ENCODE data around the gene TBC1D22A.
A peak's percentile ranks its signal among the peaks of the same experiment; 100 is the strongest.
"Not testable (repeated sequence)": the region's sequence is repeated elsewhere in the genome, so short reads cannot be mapped to it uniquely, and the experiment has no call there.

The TBC1D22A gene

DNA sequence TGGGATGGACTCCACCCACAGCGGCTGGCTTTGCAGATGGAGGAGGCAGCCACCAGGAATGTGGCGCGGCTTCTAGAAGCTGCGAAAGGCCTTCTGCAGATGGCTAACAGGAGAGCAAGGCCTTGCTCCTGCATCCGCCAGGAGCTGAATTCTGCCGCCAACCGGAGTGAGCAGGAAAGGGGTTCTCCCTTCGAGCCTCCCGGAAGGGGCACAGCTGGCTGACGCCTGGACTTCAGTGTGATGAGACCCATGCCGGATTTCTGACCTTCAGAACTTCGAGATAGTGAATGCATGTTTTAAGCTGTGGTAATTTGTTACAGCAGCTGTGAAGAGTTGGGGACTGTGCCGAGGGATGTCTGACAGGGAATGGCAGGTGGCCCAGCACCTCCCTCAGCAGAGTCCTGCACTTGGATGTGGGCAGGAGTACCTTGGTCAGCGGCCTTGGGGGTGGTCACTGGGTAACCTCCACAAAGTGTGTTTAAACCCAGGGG lies 7.7 kb downstream of the TBC1D22A start:
- no peak for FAIRE-seq
- no peak for DNase-seq (ENCODE audit: insufficient read length, low spot score)

DNA sequence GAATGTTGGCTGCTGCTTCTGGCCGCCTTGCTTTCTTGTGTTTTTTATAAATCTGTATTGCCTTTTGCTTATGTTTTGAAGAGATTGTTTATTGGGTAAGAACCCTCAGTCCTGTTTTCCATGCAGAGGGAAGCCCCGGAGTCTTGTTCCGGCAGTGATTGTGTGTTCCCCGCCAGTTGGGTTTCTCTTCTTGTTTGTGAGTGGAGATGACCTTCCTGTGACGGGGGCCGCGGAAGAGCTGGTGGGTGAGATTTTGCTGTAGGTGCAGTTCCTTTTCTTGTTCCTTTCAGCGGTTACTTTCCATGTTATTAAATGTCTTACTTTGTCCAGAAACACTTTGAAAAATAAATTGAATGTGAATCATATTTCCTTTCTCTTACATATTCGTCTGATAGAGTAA lies 8.3 kb downstream of the TBC1D22A start:
- no peak for DNase-seq (ENCODE audit: insufficient read length, low spot score)
- FAIRE-seq = peak; percentile 91

DNA sequence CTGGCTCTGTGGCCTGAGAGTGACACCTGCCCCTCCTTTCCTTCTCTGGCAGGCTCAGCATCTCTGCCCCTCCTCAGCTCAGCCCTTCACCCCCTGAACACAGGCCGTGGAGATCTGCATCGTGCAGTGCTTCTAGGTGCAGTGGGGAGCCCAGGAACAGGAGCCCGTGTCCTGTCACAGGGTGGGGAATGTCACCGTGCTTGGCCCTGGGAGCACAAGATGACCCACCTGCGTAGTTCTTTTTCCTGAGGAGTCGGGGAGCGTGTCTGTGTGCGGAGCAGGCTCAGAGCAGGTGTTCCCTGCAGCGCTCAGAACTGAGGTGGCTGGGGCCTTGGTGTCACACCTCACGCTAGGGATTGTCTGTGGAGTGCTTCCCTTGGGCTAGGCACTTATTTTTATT lies 10.6 kb downstream of the TBC1D22A start:
- no peak for DNase-seq (ENCODE audit: insufficient read length, low spot score)
- no peak for FAIRE-seq

DNA sequence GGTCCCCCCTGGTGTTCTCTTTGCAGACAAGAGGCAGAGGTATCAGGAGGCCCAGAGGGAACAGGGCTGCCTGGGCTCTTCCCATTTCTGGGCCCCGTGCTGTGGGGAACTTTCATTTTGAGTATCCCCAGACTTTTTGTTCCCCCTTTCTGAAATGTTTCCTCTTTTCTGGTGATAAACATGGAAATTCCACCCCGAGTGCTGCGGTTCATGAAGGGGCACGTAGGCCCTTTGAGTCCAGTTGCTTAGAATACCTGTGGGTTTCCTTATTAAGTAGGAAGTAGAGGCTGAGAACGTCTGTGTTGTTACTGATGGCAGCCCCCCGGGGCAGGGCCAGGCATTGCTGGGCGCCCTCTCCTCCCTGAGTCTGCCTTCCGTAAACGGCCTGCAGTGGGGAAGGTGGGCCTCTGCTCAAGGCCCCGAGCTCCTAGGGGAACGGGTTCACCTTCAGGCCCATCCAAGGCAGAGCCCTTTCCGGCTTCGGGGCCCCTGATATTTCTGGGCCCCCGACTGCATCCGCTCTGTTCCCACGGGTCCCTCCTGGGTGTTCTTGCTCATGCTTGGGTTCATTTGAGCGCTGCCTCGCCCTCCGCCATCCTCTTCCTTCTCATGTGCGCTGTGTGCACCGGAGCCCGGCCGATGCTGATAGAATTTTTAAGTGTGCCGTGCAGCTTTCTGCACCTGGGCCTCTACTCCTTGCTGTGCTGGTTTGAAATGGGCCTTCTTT lies 12.0 kb downstream of the TBC1D22A start:
- DNase-seq (ENCODE audit: insufficient read length, low spot score) = no peak
- FAIRE-seq = peak; percentile 92

DNA sequence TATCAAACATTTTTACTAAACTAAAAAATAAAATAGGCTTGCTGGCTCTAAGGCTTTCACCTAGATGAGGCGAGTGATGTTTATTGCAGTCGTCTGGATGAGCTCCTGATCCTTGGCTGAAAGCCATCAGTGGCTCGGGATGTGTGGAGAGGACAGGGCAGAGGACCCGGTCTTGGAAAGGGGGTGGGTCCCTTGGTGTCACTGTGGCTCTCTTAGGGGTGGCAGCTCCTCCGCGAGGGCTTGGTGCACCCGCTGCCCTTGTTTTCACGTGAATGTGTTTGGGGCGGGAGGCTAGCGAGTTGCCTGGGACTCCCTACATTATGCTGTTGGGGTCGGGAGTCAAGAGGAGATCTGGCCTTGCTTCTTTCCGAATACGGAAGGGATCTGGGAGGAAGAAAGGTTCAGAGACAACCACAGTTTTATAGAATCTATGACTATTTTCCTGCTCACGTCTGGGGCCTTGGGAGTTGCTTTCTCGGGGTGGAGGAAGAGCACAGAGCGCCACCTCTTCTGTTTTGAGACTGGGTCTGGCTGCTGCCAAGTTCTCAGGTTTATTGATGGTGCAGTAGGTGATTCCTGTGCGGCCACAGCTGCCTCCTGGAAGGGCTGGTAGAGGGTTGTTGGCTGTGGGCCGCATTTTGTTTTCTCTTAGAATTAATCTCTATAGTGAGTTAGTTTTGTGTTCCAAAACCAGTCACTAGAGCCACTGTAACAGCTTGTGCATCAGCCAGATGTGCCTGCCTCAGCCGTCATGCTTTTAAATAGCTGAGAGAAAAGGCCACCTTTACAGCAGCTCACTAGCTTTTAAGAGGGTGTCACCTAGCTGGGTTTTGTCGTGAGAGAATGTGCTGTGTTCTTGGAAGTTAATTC lies 12.8 kb downstream of the TBC1D22A start:
- FAIRE-seq = no peak
- no peak for DNase-seq (ENCODE audit: insufficient read length, low spot score)

DNA sequence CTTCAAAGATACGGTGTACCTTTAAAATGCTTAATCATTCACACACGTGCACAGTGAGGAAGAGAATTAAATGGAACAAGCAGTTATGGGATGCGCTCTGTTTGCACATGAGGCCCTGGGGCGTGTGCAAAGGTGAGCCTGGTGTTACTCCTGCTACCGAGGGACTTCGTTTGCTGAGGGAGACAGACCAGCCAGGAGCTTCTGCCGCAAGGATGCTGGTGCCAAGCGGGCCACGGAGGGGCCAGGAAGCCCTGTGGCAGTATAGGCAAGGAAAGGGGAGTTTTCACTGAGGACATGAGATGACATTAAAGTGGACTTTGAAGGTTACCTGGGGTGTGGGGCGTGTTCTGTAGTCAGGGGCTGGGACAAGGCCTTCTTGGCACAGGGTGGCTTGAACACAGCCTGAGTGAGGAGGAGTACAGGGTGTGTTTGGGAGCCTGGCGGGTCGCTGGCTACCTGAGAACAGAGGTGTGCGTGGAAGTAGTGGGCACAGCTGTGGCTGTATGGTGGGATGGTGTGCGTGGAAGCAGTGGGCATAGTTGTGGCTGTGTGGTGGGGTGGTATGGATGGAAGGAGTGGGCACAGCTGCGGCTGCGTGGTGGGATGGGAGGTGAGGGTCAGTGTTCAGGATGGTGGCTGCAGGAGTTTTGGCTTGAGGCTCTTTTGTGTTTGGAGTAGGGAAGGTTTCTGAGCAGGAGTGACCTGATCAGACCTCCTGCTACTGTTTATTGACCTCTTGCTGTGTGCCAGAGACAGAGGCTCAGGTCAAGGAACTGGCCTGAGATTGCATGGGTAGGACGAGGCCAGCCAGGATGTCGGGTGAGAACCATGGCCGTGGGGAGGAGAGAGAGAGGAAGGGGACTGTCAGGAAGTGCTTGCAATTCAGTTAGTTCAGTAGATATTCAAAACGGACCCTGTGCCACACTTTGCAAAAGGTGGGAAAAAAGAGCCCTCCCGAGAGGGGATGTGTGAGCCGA lies 13.7 kb downstream of the TBC1D22A start:
- no peak for DNase-seq (ENCODE audit: insufficient read length, low spot score)
- peak; percentile 68 for FAIRE-seq

DNA sequence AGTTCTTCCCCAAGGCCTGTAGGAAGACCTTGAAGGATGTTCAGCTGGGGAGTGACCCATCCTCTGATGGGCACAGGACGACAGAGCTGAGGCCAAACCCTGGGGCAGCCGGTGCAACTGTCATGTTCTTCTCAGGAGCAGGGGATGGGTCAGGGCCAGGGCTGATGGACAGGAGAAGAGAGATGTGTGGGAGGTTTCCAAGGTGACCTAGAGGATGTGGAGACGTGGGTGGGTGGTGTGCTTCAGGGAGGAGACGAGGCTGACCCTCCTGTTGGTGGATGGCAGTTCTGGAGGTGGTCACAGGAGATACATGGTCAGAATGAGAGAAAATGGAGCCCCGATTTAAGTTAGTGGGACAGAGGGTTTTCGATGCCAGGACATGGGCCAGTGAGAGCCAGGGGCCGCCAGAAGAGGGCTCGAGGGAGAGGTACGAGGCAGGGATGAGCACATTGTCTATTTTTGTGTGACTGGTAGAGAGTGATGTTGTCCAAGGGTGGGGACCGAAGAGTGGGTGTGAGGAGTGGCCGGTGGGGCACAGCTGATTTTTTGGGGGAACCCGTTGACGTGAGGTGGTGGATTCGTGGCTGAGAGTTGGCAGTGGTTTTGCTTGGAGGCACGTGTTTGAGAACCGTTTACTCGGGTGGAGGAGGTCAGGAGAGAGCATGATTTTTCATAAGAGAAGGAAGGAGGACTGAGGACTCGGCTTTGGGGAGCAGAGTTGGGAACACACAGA lies 14.6 kb downstream of the TBC1D22A start:
- FAIRE-seq = no peak
- no peak for DNase-seq (ENCODE audit: insufficient read length, low spot score)

DNA sequence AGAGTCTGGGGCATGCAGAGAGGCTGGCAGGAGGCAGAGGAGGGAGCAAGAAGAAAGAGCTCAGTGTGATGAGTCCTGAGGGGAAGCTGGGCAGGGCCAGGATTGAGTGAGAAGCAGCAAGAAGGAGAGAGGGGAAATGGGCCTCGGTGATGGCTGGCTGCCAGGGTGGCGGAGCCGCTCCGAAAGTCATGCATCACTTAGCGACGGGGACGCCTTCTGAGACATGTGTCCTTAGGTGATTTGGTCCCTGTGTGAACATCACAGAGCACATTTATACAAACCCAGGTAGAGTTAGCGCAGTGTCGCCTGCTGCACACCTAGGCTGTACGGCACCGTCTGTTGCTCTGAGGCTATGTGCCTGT lies 15.1 kb downstream of the TBC1D22A start:
- no peak for DNase-seq (ENCODE audit: insufficient read length, low spot score)
- FAIRE-seq = peak; percentile 98

DNA sequence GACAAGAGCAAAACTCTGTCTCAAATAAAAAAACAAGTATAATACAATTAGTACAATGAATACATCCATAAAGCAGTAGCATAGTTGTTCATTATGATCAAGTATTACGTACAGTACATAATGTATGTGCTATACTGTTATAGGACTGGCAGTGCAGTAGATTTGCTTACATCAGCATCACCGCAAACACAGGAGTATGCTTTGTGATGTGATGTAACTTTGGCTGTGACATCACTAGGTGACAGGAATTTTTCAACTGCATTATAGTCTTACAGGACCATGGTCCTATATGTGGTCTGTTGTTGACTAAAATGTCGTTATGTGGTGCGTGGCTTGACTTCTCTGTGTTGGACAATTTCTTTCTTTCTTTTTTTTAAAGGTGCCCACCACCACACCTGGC lies 16.6 kb downstream of the TBC1D22A start:
- DNase-seq (ENCODE audit: insufficient read length, low spot score) (no peak), FAIRE-seq (no peak)

DNA sequence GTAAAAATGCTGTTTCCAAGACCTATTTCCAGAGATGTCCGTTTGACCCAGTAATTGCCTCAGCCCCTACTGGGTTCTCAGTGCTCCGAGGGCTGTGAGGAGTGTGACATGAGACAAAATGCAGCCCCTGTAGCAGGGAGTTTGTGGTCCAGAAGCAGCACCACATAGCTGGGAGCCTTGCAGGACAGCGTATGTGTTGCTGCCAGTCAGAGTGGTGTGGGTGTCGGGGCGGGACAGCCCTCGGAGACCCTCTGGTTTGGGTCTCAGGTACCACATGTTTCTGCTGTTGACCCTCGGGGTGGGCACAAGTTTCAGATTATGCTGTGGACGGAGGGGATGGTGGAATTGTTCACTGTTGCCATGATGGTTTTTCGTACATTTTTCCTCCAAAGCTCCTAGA lies 17.2 kb downstream of the TBC1D22A start:
- FAIRE-seq (no peak), DNase-seq (ENCODE audit: insufficient read length, low spot score) (no peak)

DNA sequence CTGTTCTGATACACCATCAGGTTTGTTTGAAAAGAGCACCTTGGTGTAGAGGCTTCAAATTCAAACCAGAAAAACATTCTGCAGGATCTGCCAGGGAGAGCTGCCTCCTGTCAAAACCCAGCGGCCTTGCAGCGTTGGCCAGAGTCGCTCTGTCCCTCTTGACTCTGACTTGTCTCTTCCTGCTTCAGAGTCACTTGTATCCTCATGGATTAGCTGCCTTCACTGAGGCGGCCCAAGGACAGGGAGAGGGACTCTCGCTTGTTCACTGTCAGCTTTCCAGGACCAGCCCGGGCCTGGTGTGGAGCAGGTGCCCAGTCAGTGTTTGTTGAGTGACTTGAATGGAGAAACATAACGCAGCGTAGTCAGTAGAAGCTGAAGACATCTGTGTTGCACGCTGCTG lies 18.0 kb downstream of the TBC1D22A start:
- DNase-seq (ENCODE audit: insufficient read length, low spot score) (no peak), FAIRE-seq (no peak)

DNA sequence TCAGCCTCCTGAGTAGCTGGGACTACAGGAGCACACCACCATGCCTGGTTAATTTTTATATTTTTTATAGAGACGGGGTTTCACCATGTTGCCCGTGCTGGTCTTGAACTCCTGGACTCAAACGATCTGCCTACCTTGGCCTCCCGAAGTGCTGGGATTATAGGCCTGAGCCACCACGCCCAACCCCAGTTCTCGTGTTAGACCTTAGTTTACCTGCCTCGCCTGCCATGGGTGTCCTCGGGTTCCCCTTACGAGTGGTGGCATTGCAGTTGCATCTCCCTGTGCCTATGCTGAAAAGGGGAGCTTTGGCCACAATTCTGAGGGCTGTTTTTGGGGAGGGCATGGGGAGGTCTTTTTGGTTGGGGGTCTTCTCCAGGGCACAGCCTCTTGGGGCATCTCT lies 18.8 kb downstream of the TBC1D22A start:
- FAIRE-seq (no peak), DNase-seq (ENCODE audit: insufficient read length, low spot score) (no peak)

DNA sequence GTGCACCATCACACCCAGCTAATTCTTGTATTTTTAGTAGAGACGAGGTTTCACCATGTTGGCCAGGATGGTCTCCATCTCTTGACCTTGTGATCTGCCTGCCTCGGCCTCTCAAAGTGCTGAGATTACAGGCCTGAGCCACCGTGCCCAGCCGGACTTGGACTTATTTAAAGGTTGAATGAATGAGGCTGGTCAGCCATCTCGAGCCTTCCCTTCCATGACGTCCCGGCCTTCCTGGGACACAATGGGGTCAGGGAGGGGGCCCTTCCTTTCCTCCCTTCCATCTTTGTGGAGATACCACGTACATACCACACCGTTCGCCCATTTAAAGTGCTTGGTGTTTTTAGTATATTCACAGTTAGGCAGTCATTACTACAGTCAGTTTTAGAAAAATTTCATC lies 19.8 kb downstream of the TBC1D22A start:
- FAIRE-seq; DNase-seq (ENCODE audit: insufficient read length, low spot score): not testable (repeated sequence)

DNA sequence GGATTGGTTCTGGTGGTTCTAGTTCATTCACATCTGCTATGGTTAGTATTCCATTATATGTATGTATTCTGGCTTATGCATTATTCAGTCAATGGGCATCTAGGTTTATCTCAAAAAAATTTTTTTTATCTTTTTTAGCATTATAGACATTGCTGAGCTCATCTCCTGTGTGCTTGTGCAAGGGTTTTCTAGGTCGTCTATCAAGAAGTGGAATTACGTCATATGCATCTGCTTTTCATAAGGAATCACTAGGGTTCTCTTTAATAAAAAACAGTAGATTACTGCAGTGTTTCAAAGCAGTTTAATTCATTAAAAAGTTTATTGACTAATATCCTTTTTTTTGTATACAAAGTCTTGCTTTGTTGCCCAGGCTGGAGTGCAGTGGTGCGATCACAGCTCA lies 21.3 kb downstream of the TBC1D22A start:
- FAIRE-seq (no peak), DNase-seq (ENCODE audit: insufficient read length, low spot score) (no peak)

DNA sequence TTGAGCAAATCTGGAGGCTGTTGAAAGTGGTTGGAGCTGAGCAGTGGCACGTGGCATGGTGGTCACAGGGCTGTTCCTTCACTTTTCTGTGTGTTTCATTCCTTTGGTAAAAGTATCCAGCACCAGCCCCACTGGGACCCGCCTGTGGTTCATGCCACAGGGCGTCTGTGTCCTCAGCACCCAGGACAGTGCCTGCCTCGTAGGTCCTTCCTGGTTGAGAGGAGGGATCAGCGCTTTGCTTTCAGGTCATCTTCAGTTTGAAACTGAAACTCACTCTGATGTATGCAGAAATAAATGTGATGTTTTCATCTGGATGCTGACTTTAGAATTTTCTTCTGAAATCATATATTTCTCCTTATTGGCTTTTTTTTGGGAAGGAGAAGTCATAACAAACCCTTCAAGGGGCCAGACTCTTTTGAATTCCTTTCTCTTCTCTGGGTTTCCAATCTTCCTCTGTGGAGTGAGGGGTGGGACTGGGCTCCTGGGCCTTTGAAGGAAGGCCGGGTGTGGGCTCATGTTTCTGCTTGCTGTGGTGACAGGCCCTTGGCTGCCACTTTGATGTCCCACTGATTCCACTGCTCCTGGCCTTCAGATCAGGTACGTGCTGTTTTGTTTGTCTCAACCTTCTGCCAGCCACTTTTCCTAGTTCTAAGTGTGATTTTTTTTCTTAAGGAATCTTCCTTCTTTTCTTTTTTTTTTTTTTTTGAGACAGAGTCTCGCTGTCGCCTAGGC lies 26.2 kb downstream of the TBC1D22A start:
- DNase-seq (ENCODE audit: insufficient read length, low spot score) = peak; percentile 64
- peak; percentile 84 for FAIRE-seq

DNA sequence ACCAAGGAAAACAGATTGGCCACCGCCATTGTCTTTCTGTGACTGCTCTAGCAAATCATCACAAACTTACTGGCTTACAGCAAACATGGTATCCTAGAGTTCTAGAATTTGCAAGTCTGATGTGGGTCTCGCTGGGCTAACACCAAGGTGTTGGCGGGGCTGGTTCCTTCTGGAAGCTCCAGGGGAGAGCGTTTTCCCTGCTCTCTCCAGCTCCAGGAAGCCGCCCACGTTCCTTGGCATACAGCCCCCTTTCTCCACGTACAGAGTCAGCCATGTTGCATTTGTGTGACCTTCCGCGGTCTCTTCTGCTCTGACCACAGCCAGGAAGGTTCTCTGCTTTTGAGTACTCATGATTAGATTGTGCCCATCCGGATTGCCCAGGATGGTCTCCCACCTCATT lies 27.5 kb downstream of the TBC1D22A start:
- DNase-seq (ENCODE audit: insufficient read length, low spot score) (no peak), FAIRE-seq (no peak)

DNA sequence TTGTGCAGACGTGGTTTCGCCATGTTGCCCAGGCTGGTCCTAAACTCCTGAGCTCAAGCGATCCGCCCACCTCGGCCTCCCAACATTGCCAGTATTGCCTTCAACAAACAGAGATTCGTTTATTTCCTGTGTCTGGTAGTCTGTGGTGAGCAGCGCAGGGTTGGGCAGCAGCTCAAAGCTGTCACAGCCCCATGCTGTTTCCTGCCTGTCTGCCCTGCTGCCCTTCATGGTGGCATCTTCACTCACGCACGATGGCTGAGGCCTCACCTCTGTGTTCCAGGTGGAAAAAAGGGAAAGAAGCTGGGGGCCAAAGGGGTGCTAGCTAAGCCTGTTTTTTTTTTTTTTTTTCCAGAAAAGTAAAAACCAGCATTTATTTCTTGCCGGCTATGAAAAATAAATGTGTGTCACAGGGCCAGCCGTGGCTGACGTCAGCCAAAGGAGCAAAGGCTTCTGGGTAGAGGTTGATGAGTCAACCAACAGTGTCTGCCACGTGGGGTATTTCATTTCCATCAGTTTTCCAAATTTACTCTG lies 28.8 kb downstream of the TBC1D22A start:
- FAIRE-seq (peak; percentile 37), DNase-seq (ENCODE audit: insufficient read length, low spot score) (peak; percentile 77)

DNA sequence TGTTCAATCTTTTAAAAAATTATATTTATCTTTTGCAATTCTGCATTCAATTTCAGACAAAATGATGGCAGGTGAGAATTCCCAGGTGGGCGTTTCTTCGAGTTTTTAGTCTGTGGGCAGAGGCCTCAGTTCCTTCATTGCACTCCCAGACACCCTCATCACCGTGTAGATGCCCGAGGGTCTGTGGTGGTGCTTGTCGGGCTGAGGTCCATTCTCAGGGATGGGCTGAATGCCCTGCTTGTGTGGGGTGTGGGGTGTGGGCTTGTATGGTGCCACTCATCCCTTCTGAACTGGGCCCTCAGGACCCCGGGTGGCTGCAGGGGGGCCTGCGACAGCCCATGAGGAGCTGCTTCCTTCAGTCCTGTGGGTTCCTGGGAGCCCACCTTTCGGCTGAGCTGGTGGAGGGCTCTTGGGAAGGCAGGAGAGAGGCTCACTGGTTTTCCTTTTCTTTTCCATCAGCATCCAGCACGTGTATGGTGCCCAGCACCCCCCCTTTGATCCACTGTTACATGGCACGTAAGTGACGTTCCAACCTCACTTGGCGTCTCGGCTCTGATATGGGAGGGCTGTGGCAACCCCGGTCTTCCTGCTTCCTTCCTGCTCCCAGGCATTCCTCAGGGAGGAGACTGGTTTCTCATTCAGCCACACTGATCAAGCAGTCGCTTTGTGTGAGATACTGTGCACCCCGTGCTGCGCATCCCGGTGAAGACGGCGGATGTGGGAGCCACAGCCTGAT lies 29.8 kb downstream of the TBC1D22A start:
- no peak for DNase-seq (ENCODE audit: insufficient read length, low spot score)
- no peak for FAIRE-seq

DNA sequence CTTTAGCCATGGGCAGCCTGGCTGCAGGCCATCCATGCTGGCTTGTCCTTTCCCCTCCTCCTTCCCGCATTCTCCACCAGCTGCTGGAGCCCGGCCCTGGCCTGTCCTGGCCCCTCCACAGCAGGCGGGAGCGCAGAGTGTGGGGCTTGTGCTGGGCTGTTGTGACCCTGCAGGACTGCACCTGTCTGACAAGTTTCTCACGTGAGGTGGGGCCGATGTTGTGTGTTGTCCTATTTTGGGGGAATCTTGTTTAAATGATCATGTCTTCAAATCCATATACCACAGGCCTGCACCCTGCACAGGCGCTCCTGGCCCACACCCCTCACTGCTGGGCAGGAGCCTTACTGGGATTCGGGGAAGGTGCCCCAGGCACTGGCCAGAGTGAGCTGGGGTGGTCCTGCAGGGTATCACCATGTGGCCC lies 30.4 kb downstream of the TBC1D22A start:
- FAIRE-seq = no peak
- no peak for DNase-seq (ENCODE audit: insufficient read length, low spot score)
